Measurements from ENCODE around the gene SRP14. TPM values are rescaled to one million over a fixed set of nuclear protein-coding genes. Genes with fewer than 3 reads are reported as not detected.

Gene SRP14
- total RNA-seq, 1 donor from 2014 or later, result 168 TPM

DNA sequence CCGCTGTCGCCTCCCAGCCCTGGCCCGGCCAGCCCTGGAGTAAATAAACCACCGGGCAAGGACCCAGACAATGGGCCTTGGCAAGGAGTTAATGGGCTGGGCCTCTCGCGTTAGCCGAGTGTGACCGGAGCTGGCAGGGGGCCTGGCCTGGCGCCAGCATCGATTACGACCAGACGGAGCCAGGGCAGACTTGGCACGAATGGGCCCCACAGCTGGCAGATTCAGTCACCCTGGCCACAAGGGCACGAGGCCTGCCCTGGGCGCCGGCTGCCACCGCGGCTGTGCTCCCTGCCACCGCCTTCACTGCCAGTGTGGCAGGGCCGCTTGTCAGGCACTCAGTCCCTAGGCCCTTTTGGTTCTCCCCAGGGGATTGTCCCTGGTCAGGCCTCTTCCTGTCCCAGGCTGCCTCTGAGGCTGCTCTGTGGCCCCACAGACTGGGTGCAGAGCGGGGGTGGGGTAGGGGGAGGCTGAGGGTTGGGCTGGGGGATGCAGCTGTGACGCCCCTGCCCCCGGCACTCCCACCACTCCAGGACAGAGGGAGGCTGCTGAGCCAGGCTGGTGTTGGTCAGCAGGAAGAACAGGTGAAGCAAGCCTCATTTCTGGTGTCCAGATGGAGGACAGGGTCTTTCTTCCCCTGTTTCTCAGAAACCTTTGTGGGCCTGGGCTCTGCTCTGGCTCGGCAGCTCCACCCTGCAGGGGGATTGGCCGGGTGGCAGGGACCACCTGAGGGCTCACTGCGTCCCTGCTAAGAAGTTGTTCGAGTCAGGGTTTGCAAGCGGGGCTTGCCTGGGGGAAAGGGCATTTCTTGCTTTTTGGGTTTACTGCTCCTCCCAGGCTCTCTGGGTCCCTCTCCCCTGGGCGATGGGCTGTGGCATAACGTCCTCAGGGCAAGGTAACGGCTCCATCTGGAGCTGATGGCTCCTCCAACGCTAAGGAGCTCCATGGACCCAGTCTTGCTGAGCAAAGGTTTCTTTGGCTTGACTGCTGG is 30.5 kb upstream of the SRP14 start:
- peak; percentile 94 for DNase-seq (ENCODE audit: low spot score)

DNA sequence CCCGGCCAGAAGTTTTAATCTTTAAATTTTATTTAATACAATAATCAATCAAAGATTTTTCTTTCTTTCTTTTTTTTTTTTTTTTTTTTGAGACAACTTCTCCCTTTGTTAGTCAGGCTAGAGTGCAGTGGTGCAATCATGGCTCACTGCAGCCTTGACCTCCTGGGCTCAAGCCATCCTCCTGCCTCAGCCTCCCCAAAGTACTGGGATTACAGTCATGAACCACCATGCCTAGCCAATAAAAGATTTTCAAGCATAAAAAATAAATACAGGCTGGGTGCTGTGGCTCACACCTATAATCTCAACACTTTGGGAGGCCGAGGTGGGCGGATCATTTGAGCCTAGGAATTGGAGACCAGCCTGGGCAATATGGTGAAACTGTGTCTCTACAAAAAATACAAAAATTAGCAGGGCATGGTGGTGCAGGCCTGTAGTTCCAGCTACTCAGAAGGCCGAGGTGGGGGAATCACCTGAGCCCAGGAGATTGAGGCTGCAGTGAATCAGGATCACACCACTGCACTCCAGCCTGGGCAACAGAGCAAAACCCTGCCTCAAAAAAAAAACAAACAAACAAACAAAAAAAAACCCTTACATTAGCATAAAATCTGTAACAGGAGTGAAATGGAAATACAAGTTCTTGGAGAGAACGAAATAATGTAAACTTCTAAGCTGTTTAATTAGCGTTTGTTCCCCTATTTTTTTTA is 29.1 kb upstream of the SRP14 start:
- no peak for DNase-seq (ENCODE audit: low spot score)

DNA sequence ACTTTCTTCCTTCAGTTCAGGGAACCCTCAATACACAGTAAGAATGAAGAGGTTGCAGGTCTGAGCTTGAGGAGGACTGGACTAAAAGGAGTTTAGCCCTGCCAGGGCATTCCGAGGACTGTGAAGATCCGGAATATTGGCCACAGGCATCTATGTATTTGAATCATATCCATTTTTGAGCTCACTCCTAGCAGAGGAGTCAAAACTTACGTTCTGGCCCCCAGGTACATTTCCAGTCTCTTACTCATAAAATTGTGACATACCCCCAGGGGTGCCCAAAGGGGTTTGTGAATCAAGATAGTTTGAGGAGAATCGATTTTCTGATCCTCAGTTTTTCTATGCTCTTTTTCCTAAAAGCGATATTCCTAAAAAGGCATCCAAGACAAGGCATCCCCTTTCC is 27.6 kb upstream of the SRP14 start:
- DNase-seq (ENCODE audit: low spot score), result no peak

DNA sequence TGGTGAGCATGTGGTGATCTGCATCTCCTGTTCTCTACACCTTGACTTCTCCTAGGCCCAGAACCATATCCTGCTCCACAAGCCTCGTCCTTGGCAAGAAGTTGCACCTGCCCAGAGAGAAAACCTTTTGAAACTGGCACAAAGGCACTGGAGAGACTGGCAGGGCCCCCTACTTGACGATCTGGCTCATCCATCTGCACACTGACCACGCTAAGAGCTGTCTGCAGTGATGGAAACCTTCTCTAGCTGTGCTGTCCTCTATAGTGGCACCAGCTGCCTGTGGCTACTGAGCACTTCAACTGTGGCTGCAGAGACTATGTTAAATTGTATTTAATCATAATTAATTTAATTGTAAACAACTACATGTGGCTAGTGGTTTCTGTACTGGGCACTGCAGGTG is 26.2 kb upstream of the SRP14 start:
- DNase-seq (ENCODE audit: low spot score), result no peak

DNA sequence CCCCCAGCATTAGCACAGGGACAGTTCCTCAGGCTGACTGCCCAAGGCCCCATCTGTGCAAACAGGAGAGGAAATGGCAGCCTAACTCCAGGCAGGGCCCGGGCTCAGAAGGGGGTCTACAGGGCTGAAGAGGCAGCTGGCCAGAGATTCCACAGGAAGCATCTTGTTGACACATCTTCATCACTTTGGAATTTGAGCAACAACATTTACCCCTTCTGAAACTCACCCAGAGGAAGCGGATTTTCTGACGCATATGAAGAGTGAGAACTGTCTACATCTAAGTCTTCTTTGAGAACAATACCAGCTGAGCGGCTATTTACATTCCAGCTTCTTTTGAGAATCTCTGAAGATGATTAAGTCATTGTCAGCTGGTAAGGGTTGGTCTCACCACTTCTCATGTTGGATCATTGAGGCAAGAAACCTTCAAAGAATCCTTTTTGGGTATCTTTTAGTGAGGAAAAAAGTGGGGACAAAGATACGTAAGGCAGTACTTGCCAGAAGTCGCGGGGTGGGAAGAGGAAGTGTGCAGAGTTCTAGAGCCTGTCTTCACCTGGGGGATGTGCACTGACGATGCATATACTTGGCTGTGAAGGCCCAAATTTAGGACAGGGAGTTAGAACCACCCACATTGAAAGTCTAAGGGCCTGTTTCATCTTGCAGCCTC is 25.4 kb upstream of the SRP14 start:
- no peak for DNase-seq (ENCODE audit: low spot score)

DNA sequence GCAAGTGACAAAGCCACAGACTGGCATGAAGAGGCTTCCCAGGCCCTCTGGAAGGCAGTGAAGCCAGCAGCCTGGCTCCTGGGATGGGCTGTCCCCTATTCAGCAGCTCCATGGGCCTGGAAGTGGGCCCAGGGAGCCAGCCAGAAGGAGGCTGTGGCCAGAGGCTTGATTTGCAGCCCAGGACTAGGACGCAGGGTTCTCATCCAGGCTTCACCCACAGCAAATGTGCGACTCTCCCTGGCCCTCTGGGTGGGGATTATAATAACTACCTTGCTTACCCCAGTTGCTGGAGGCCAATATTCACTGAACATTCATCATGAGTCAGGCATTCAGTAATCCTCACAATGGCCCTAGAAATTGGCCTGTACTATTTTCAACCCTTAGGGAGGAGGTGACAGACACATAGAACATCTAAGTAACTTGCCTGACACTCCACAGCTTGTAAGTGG is 24.6 kb upstream of the SRP14 start:
- no peak for DNase-seq (ENCODE audit: low spot score)

DNA sequence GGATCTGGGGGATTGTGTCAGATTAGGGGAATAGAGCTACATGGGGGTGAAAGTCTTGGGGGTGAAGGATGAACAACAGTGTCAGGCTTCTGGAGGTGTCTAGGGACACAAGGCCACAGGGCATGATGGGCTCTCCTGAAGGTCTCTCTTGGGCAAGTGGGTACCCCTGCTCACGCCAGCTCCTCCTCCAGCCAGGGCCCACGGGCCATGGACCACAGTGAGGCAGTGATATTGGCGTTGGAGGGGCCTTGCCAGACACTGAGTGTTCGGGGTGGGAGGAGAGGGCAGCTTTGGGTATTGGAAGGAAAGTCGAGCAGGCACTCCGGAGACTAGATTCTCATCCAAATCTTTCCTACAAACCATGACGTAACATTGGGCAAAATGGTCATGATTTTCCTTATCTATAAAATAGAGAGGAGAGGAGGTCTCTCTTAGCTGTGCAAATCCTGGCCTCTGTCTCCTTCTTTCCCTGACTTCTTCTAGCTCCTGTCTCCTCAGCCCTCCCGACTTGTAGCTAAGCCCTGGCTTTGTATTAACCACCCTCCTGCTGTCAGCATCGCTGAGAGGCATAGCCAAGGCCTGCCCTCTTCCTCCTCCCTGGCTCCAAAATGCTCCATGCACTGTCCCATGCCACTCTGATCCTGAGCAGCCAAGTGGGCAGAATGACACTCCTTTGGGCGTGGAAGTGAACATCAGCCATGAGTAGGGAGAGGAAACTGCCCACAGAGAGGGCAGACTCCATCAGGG is 24.0 kb upstream of the SRP14 start:
- no peak for DNase-seq (ENCODE audit: low spot score)

DNA sequence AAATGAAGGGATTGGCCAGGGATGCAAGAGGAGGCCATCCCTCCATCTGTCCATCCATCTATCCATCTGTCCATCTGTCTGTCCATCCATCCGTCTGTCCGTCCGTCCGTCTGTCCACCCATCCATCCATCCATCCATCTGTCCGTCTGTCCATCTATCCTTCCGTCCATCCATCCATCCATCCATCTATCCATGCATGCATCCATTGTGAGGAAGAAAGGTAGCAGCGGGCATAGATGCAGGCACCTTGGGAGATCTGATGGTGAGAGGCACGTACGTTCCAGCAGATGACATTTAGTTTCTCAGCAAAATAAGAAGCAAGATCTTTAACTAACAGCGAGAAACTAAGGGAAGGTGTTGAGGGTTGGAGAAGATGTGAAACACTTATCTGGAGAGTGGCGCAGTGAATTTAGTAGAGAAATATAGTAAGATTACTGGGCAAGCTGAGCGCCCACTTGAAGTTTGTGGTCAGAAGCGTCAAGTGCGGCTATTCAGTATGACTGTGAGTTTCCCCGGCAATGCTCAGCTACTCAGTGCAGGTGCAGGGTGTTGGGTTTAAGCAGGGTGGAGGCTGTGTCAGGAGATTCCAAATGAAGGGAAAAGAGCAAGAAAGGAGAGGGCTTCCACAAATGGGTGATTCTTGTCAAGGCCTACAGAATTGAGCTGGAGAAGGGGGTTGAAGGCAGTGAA is 22.4 kb upstream of the SRP14 start:
- DNase-seq (ENCODE audit: low spot score), result peak; percentile 57

DNA sequence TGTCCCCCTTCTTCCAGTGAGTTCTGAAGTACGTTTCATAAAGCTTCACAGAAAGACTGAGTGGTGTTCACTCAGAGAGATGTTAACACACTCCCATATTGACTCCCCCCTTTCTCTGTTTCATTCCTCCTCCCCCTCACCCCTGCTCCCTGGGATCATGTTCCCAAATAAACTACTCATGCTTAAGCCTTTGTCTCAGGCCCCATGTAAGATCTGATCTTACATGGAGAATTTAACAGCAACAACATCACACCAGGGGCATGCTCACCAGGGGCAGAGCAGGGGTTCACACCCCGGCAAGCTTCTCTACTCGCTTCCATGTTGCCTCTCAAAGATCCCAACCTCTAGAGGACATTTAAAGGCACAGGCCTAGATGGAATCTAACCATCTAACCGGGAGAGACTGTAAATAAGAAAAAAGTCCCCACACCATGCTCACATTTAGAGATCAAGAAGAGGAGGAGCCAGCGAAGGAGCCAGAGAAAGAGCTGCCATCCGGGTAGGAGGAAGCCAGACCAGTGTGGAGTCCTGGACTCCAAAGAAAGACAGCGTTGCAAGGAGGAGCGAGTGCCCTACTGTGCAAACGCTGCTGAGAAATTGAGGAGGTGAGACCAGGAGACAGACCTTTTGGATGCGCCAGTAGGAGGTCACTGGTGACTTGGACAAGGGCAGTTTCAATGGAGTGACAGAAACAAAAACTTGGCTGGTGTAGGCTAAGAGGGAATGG is 21.4 kb upstream of the SRP14 start:
- DNase-seq (ENCODE audit: low spot score), result peak; percentile 41

DNA sequence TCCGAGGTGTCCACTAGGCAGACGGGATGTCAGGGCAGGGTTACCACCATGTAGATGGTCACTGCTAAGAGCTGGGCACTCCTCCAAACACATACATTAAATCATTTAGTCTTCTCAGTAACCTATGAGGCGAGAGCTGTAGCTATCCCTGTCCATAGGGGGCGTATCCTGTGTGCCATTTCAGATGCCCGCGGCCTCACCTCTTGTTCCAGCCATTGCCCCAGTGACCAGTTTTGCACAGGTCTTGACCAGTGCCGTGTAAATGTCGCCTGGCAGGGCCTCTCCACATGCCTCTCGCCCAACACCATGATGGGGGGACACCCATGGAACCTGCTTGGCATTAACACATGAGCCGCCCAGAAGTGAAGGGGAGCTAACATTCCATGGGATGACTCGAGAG is 20.8 kb upstream of the SRP14 start:
- DNase-seq (ENCODE audit: low spot score), result peak; percentile 53

DNA sequence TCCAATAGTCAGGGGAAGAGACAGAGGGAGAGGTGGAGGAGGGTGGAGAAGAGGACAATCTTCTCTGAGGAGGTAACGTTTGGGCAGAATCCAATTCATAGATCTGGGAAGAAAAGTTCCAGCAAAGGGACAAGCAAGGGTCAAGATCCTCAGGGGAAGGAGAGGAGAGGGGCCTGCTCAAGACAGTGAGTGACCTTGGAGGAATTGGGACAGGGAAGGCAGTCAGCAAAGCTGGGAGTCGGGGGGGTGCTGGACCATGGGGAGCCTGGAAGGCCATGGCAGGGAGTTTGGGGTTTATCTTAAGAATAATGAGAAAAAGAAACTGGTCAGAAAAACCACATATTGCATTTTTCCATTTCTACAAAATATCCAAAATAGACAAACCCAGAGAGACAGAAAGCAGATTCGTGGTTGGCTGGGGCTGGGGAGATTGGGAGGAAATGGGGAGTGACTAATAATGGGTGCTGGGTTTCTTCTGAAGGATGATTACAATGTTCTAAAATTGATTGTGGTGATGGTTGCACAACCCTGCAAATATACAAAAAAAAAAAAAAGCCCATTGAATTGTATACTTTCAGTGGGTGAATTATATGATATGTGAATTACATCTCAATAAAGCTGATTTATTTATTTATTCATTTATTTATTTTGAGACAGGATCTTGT is 19.6 kb upstream of the SRP14 start:
- peak; percentile 35 for DNase-seq (ENCODE audit: low spot score)

DNA sequence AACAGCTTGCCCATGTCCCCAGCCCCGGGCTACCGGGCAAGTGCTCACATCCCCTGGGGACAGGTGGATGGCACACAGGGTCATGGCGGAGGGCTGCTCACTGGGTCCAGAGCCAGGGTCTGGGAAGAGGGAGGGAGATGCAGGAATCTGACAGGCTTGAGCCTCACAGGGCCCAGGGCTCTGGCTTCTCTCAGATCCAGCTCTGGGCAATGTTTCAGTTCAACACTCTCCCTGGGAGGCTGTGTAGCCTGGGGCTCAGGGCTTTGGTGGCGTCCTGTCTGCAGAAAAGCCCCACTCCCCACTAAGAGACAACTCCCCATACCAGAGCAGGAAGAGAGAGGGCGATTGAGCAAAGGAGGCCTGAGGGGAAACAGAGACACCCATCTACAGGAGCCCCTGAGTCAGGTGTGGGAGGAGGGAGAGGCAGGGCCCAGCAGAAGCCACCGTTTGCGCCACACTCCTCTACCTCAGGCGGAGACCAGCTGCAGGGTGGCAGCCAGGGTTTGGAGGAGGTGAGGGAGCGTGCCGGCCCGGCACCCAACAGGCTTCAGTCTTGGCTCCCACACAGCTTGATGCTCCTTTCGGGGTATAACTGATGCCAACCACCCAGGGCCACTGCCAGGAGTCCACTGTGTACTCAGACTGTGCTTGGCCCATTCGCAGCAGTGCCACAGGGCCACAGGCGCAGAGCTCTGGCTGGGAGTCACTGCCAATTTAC is 16.8 kb upstream of the SRP14 start:
- DNase-seq (ENCODE audit: low spot score), result no peak

DNA sequence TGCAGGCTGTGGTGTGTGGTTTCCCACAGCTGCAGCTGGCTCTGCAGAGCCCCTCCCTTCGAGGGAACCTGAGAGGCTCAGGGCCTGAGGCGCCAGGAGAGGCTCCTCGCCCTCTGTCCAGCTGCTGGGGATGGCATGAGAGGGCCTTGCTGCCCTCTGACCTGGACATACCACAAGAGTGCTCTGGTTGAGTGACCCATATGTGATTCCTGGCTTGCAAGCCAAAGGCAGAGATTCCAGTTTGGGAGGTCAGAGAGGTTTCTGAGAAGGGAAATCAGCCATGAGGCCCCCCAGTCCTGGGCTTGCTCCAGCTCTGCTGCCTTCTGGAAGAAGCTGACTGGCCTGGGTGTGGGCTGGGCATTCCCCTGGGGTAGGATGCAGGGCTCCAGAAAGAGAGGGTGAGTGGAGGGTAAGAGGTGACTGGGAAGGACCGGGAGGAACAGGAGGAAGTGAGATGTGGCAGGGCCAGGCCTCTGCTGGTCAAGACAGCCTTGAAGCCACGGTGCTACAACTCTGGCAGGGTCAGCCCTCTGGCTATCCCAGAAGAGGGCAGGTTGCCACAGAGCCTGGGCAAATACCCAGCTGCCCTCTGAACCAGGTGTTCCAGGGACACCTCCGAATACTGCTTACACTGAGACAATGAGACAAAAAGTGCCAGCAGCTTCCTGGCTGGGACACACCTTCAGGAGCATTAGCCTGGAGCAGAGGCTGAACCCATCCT is 16.0 kb upstream of the SRP14 start:
- no peak for DNase-seq (ENCODE audit: low spot score)

DNA sequence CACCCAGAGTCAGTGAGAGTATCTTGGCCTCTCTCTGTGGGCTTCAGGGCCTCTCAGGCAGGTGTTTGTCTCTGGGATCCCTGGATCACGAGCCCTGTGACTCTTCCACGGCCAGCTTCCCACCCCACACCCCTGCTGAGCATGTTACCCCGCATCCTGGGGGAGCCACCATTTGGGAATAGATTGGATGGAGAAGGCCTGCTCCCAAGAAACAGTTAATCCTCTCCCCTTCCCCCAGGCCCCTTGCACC is 15.5 kb upstream of the SRP14 start:
- peak; percentile 39 for DNase-seq (ENCODE audit: low spot score)

DNA sequence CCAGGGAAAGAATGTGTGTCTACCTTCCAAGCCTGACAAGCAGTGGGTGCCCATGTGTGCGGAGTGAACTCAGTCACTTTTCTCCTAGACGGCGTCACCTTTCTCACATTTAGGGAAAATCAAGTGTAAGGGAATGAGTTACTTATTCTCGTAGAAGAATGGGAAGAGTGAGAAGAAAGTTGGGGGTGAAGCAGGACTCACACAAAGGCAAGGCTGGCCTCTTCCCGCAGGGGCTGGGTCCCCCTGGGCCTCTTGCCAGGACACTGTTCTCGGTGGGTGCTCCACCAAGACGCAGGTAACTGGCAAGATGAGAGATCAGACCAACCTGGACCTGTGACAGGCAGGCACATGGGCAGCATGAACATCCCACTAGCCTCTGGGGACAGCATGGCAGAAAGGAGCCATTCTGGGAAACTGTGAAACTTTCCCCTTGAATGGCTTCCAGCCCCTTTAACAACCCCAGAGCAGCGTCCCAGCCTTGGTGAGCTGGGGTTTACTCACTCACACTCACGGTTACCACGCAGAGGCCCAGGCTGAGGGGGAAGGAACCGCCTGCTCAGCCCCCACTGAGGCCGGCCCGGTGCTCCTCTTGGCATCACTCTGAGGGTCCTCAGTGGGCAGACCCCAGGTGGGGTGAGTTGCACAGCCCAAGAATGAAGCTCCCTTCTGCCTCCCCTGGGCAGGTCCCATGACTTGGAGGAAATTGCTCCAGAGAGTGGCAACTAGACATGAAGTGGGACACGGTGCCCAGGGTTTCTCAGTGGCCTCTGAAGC is 15.0 kb upstream of the SRP14 start:
- peak; percentile 62 for DNase-seq (ENCODE audit: low spot score)

DNA sequence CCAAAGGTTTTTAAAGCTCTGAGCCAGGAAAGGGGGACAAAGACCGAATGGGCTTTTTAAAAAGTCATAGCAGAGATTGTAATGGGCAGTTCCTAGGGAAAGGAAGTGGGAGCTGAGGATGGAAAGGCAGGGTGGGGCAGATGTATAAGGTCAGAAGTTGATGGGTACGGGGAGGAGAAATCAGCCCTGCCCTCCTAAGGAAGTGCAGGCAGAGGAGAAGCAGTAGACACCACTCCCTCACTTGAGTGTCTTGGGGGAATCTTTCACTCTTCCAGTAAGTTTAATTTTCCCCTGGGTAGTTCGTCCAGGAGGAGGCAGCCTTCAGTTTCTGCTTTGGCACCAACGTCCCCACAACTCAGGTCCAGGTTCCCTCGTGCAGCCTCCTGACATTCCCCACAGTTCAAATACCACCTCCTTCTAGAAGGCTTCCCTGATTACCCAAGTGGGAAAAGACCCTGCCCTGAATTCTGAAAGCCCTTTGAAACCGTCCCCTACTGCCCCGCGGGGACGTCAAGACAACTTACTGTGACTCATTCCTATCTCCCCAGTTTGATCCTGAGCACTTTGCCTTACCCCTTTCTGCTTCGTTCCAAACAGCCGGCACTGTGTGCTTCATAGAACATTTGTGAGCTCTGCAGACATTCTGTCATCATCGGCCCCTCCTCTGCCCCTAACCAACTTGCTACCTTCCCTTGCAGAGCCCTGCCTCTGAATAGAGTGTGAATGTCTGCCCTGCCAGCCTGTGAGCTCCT is 14.3 kb upstream of the SRP14 start:
- DNase-seq (ENCODE audit: low spot score), result peak; percentile 53

DNA sequence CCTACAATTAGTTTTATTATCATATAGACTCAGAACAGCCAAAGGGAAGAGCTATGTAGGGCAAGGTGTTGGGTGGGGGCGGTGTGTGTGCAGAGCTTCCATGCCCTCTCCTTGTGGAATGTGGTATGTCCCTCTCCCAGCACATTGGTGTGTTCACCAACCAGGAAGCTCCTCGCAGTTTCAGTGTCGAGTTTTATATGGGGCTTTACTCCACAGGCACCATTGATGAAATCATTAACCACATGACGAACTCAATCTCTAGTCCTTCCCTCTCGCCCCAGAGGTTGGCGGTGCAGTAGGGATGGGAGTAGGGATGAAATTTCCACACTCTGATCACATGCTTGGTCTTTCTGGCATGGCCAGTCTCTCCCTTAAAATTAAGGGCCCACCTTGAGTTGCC is 13.6 kb upstream of the SRP14 start:
- peak; percentile 51 for DNase-seq (ENCODE audit: low spot score)

Measured in mesenteric fat pad (tissue), 1 donor.